Measurements from ENCODE around the gene ELMO1. TPM values are rescaled to one million over a fixed set of nuclear protein-coding genes. Genes with fewer than 3 reads are reported as not detected.

ELMO1 gene
- total RNA-seq, 1 donor from 2014 or later: 119 TPM

- no peak for DNase-seq (ENCODE audit: low spot score)
- Mint-ChIP-seq H3K4me3 (no peak overlapping the region), H3K27me3 (ENCODE audit: insufficient read depth) (no peaks in the 10 kb centered on the region), H3K4me1 (ENCODE audit: low read depth) (peaks cover 5% of the 10 kb centered on the region), H3K36me3 (ENCODE audit: low read depth) (peaks cover 9% of the 10 kb centered on the region), H3K27ac (no peak overlapping the region), H3K9me3 (no peaks in the 10 kb centered on the region)
- intact Hi-C loops (cut with micrococcal nuclease): no loop called here
Measured at GRCh38 chr7:37046531-37047079, 402.1 kb downstream of the ELMO1 start.

- Mint-ChIP-seq H3K27me3 (ENCODE audit: insufficient read depth) (no peaks in the 10 kb centered on the region), H3K27ac (no peak overlapping the region), H3K36me3 (ENCODE audit: low read depth) (peaks cover 13% of the 10 kb centered on the region), H3K9me3 (peaks cover 6% of the 10 kb centered on the region), H3K4me1 (ENCODE audit: low read depth) (peaks cover under 1% of the 10 kb centered on the region), H3K4me3 (no peak overlapping the region)
- intact Hi-C loops (cut with micrococcal nuclease): no loop called here
- DNase-seq (ENCODE audit: low spot score): no peak
Measured at GRCh38 chr7:37045681-37046179, 402.9 kb downstream of the ELMO1 start.

GRCh38 chr7:37041461-37041860, 407.2 kb downstream of the ELMO1 start:
- Mint-ChIP-seq H3K27ac (no peak overlapping the region), H3K36me3 (ENCODE audit: low read depth) (peaks cover 26% of the 10 kb centered on the region), H3K9me3 (peaks cover 20% of the 10 kb centered on the region), H3K4me1 (ENCODE audit: low read depth) (no peaks in the 10 kb centered on the region), H3K4me3 (no peak overlapping the region), H3K27me3 (ENCODE audit: insufficient read depth) (no peaks in the 10 kb centered on the region)
- intact Hi-C loops (cut with micrococcal nuclease): no loop called here
- no peak for DNase-seq (ENCODE audit: low spot score)

- peaks cover 26% of the 10 kb centered on the region for H3K36me3 Mint-ChIP-seq (ENCODE audit: low read depth)
- H3K4me3 Mint-ChIP-seq: no peak overlapping the region
- peaks cover 20% of the 10 kb centered on the region for H3K9me3 Mint-ChIP-seq
- no peak overlapping the region for H3K27ac Mint-ChIP-seq
- no peaks in the 10 kb centered on the region for H3K4me1 Mint-ChIP-seq (ENCODE audit: low read depth)
- no peak for DNase-seq (ENCODE audit: low spot score)
- H3K27me3 Mint-ChIP-seq (ENCODE audit: insufficient read depth): no peaks in the 10 kb centered on the region
- intact Hi-C loops (cut with micrococcal nuclease): no loop called here
Measured at GRCh38 chr7:37040330-37040729, 408.3 kb downstream of the ELMO1 start.

GRCh38 chr7:37039131-37039749, 409.4 kb downstream of the ELMO1 start:
- Mint-ChIP-seq H3K4me3 (no peak overlapping the region), H3K9me3 (peaks cover 20% of the 10 kb centered on the region), H3K27ac (no peak overlapping the region), H3K4me1 (ENCODE audit: low read depth) (no peaks in the 10 kb centered on the region), H3K27me3 (ENCODE audit: insufficient read depth) (no peaks in the 10 kb centered on the region), H3K36me3 (ENCODE audit: low read depth) (peaks cover 29% of the 10 kb centered on the region)
- intact Hi-C loops (cut with micrococcal nuclease): loop anchor here (10.0 kb wide), 1 partner anchor 406 kb away; the partner anchor contains the start of gene ELMO1
- no peak for DNase-seq (ENCODE audit: low spot score)

- no peak for DNase-seq (ENCODE audit: low spot score)
- H3K4me3 Mint-ChIP-seq: no peak overlapping the region
- H3K4me1 Mint-ChIP-seq (ENCODE audit: low read depth): no peaks in the 10 kb centered on the region
- H3K36me3 Mint-ChIP-seq (ENCODE audit: low read depth): peaks cover 33% of the 10 kb centered on the region
- peaks cover 20% of the 10 kb centered on the region for H3K9me3 Mint-ChIP-seq
- no peaks in the 10 kb centered on the region for H3K27me3 Mint-ChIP-seq (ENCODE audit: insufficient read depth)
- intact Hi-C loops (cut with micrococcal nuclease): loop anchor here (10.0 kb wide), 1 partner anchor 406 kb away; the partner anchor contains the start of gene ELMO1
- H3K27ac Mint-ChIP-seq: no peak overlapping the region
Measured at GRCh38 chr7:37038706-37039105, 410.0 kb downstream of the ELMO1 start.

GRCh38 chr7:37037286-37037685, 411.4 kb downstream of the ELMO1 start:
- no peak overlapping the region for H3K4me3 Mint-ChIP-seq
- no peaks in the 10 kb centered on the region for H3K27me3 Mint-ChIP-seq (ENCODE audit: insufficient read depth)
- H3K27ac Mint-ChIP-seq: no peak overlapping the region
- peaks cover 40% of the 10 kb centered on the region for H3K36me3 Mint-ChIP-seq (ENCODE audit: low read depth)
- peaks cover 7% of the 10 kb centered on the region for H3K4me1 Mint-ChIP-seq (ENCODE audit: low read depth)
- H3K9me3 Mint-ChIP-seq: peaks cover 20% of the 10 kb centered on the region
- DNase-seq (ENCODE audit: low spot score): no peak
- intact Hi-C loops (cut with micrococcal nuclease): loop anchor here (10.0 kb wide), 1 partner anchor 408 kb away; the partner anchor contains the start of gene ELMO1

GRCh38 chr7:37035631-37036030, 413.0 kb downstream of the ELMO1 start:
- H3K27ac Mint-ChIP-seq: no peak overlapping the region
- peaks cover 23% of the 10 kb centered on the region for H3K4me1 Mint-ChIP-seq (ENCODE audit: low read depth)
- peaks cover 43% of the 10 kb centered on the region for H3K36me3 Mint-ChIP-seq (ENCODE audit: low read depth)
- H3K4me3 Mint-ChIP-seq: no peak overlapping the region
- intact Hi-C loops (cut with micrococcal nuclease): loop anchor here (10.0 kb wide), 1 partner anchor 409 kb away; the partner anchor contains the start of gene ELMO1
- H3K9me3 Mint-ChIP-seq: peaks cover 14% of the 10 kb centered on the region
- no peak for DNase-seq (ENCODE audit: low spot score)
- no peaks in the 10 kb centered on the region for H3K27me3 Mint-ChIP-seq (ENCODE audit: insufficient read depth)

- Mint-ChIP-seq H3K27ac (no peak overlapping the region), H3K4me3 (no peak overlapping the region), H3K36me3 (ENCODE audit: low read depth) (peaks cover 34% of the 10 kb centered on the region), H3K27me3 (ENCODE audit: insufficient read depth) (no peaks in the 10 kb centered on the region), H3K9me3 (peaks cover 2% of the 10 kb centered on the region), H3K4me1 (ENCODE audit: low read depth) (peaks cover 48% of the 10 kb centered on the region)
- intact Hi-C loops (cut with micrococcal nuclease): loop anchor here (5.0 to 10.0 kb wide), 4 partner anchors 309 to 641 kb away; partner anchors contain the start of gene ELMO1
- DNase-seq (ENCODE audit: low spot score): no peak
Measured at GRCh38 chr7:37033141-37033540, 415.5 kb downstream of the ELMO1 start.

- Mint-ChIP-seq H3K36me3 (ENCODE audit: low read depth) (peaks cover 32% of the 10 kb centered on the region), H3K27ac (peak overlapping the region; percentile 69), H3K27me3 (ENCODE audit: insufficient read depth) (no peaks in the 10 kb centered on the region), H3K9me3 (no peaks in the 10 kb centered on the region), H3K4me3 (no peak overlapping the region), H3K4me1 (ENCODE audit: low read depth) (peaks cover 54% of the 10 kb centered on the region)
- no peak for DNase-seq (ENCODE audit: low spot score)
- intact Hi-C loops (cut with micrococcal nuclease): loop anchor here (1.0 to 10.0 kb wide), 6 partner anchors 33 to 640 kb away; partner anchors contain the start of gene ELMO1
Measured at GRCh38 chr7:37032258-37032601, 416.4 kb downstream of the ELMO1 start.

- Mint-ChIP-seq H3K27ac (peak overlapping the region; percentile 69), H3K27me3 (ENCODE audit: insufficient read depth) (no peaks in the 10 kb centered on the region), H3K4me1 (ENCODE audit: low read depth) (peaks cover 59% of the 10 kb centered on the region), H3K36me3 (ENCODE audit: low read depth) (peaks cover 35% of the 10 kb centered on the region), H3K4me3 (no peak overlapping the region), H3K9me3 (no peaks in the 10 kb centered on the region)
- DNase-seq (ENCODE audit: low spot score): peak; percentile 19
- intact Hi-C loops (cut with micrococcal nuclease): loop anchor here (1.0 to 10.0 kb wide), 6 partner anchors 34 to 639 kb away; partner anchors contain the start of gene ELMO1
Measured at GRCh38 chr7:37031571-37032257, 416.9 kb downstream of the ELMO1 start.

GRCh38 chr7:37028909-37029440, 419.7 kb downstream of the ELMO1 start:
- no peaks in the 10 kb centered on the region for H3K9me3 Mint-ChIP-seq
- DNase-seq (ENCODE audit: low spot score): no peak
- no peaks in the 10 kb centered on the region for H3K27me3 Mint-ChIP-seq (ENCODE audit: insufficient read depth)
- H3K4me1 Mint-ChIP-seq (ENCODE audit: low read depth): peaks cover 63% of the 10 kb centered on the region
- no peak overlapping the region for H3K4me3 Mint-ChIP-seq
- peak overlapping the region; percentile 16 for H3K27ac Mint-ChIP-seq
- H3K36me3 Mint-ChIP-seq (ENCODE audit: low read depth): peaks cover 33% of the 10 kb centered on the region
- intact Hi-C loops (cut with micrococcal nuclease): loop anchor here (2.0 kb wide), 1 partner anchor 158 kb away; no protein-coding TSS in a partner anchor
